K562 (cell line): ENCODE data around the gene CDK9. TPM values are rescaled to one million over a fixed set of nuclear protein-coding genes. Genes with fewer than 3 reads are reported as not detected.

ENCODE experiments used
- COPS2 ChIP-seq: fragments of 450-650 bp; conservative IDR thresholded peaks from 2 replicates; pipeline ENCODE4 v1.6.1; 2016; ENCODE audit warnings: mild to moderate bottlenecking, moderate library complexity
- CREM ChIP-seq: IDR thresholded peaks from 2 replicates; pipeline ENCODE4 v1.6.1; 2014; ENCODE audit warnings: antibody characterized with exemption, low read depth
- EP400 ChIP-seq: fragments of 450-650 bp; IDR thresholded peaks from 2 replicates; pipeline ENCODE4 v1.6.1; 2017; ENCODE audit warnings: antibody characterized with exemption, mild to moderate bottlenecking, moderate library complexity
- GABPA ChIP-seq: fragments of 200-800 bp; sonication (Bioruptor generic); conservative IDR thresholded peaks from 2 replicates; pipeline ENCODE4 v1.6.1; 2016; ENCODE audit warnings: low read depth, missing genetic modification characterization, missing compliant biosample characterization
- IFI16 ChIP-seq: fragments of 250-450 bp; sonication (Bioruptor Pico); IDR thresholded peaks from 2 replicates; pipeline ENCODE4 v2.1.2; 2022; ENCODE audit warnings: mild to moderate bottlenecking, inconsistent platforms
- KLF6 ChIP-seq: fragments of 250-450 bp; sonication (Bioruptor Pico); IDR thresholded peaks from 2 replicates; pipeline ENCODE4 v1.4.0; 2020; ENCODE audit warnings: mild to moderate bottlenecking, moderate library complexity, borderline replicate concordance
- MYC ChIP-seq, 2 experiments: fragments of 250-450 bp in 1 of 2; sonication (Bioruptor Pico) in 1 of 2; IDR thresholded peaks; 2 replicates each; pipeline versions ENCODE4 v1.5.1 to v1.6.1; 2012 to 2021; ENCODE audit warnings: low read depth in 2 of 2, borderline replicate concordance in 1 of 2, improper control_type of control experiment in 1 of 2, low read length in 1 of 2, mild to moderate bottlenecking in 1 of 2, moderate library complexity in 1 of 2
- NFRKB ChIP-seq: fragments of 450-650 bp; IDR thresholded peaks from 2 replicates; pipeline ENCODE4 v1.6.1; 2016; ENCODE audit warnings: low read depth
- NFXL1 ChIP-seq: fragments of 450-650 bp; formaldehyde crosslinking; IDR thresholded peaks from 2 replicates; pipeline ENCODE4 v1.4.0; 2021; ENCODE audit warnings: mild to moderate bottlenecking
- POLR2G ChIP-seq: fragments of 200-400 bp; formaldehyde crosslinking; IDR thresholded peaks from 2 replicates; pipeline ENCODE4 v1.6.1; 2017; ENCODE audit warnings: low read depth, mild to moderate bottlenecking, antibody characterized with exemption, low read length, moderate library complexity
- RBM39 ChIP-seq: fragments of 200-400 bp; formaldehyde crosslinking; optimal IDR thresholded peaks from 2 replicates; pipeline ENCODE3; 2018; ENCODE audit warnings: low read depth, low read length
- RFX1 ChIP-seq: fragments of 450-650 bp; IDR thresholded peaks from 2 replicates; pipeline ENCODE4 v1.6.1; 2016; ENCODE audit warnings: mild to moderate bottlenecking, moderate library complexity
- SRSF1 ChIP-seq: fragments of 200-400 bp; formaldehyde crosslinking; IDR thresholded peaks from 2 replicates; pipeline ENCODE4 v1.6.1; 2017; ENCODE audit warnings: mild to moderate bottlenecking, low read depth, low read length, moderate library complexity
- STAG1 ChIP-seq: sonication (generic); formaldehyde crosslinking; IDR thresholded peaks from 2 replicates; pipeline ENCODE4 v1.5.0; 2020; ENCODE audit warnings: missing genetic modification reagents, borderline replicate concordance
- TEAD4 ChIP-seq, 2 experiments: sonication (generic) in 1 of 2; formaldehyde crosslinking in 1 of 2; IDR thresholded peaks; 2 replicates each; pipeline versions ENCODE4 v1.6.1 to v1.8.0; 2012 to 2022; ENCODE audit warnings: borderline replicate concordance in 1 of 2, inconsistent platforms in 1 of 2, low read length in 1 of 2, mild to moderate bottlenecking in 1 of 2, missing genetic modification reagents in 1 of 2
- TGIF2 ChIP-seq: sonication (generic); formaldehyde crosslinking; IDR thresholded peaks from 2 replicates; pipeline ENCODE4 v1.8.1; 2022; ENCODE audit warnings: mild to moderate bottlenecking, missing genetic modification reagents, moderate library complexity
- TRIM28 ChIP-seq: fragments of 450-650 bp; IDR thresholded peaks from 2 replicates; pipeline ENCODE4 v1.6.1; 2017
- WHSC1 ChIP-seq: IDR thresholded peaks from one replicate; pipeline ENCODE4 v1.6.1; 2012; ENCODE audit warnings: low read length, control low read depth, inconsistent platforms
- ZBTB17 ChIP-seq: fragments of 450-650 bp; formaldehyde crosslinking; IDR thresholded peaks from 2 replicates; pipeline ENCODE4 v1.4.0; 2020; ENCODE audit warnings: mild to moderate bottlenecking
- ZC3H4 ChIP-seq: sonication (generic); formaldehyde crosslinking; IDR thresholded peaks from 2 replicates; pipeline ENCODE4 v1.9.0; 2021; ENCODE audit warnings: missing genetic modification reagents, borderline replicate concordance
- ZC3H8 ChIP-seq: fragments of 450-650 bp; IDR thresholded peaks from 2 replicates; pipeline ENCODE4 v1.6.1; 2017
- ZNF197 ChIP-seq: fragments of 200-800 bp; sonication (Bioruptor generic); IDR thresholded peaks from 2 replicates; pipeline ENCODE4 v1.6.1; 2016; ENCODE audit warnings: low read depth, missing genetic modification characterization, missing compliant biosample characterization
- ZNF212 ChIP-seq: fragments of 450-650 bp; formaldehyde crosslinking; IDR thresholded peaks from 2 replicates; pipeline ENCODE4 v1.4.0; 2020; ENCODE audit warnings: mild to moderate bottlenecking
- ZNF699 ChIP-seq: fragments of 250-450 bp; sonication (Bioruptor Pico); IDR thresholded peaks from 2 replicates; pipeline ENCODE4 v1.8.0; 2021; ENCODE audit warnings: mild to moderate bottlenecking, moderate library complexity; ENCODE audit not compliant: insufficient replicate concordance
- polyA plus RNA-seq, 8 experiments: library from polyadenylated mRNA; depleted of rRNA in 4 of 8; stranded (reverse) in 5 of 8; unstranded in 3 of 8; fragments of >200 nt; fragmentation: Nextera tagmentation in 2 of 8; fragmentation: Illumina TruSeq in 1 of 8; extraction: Ambion mirVana in 2 of 8; extraction: Trizol in 1 of 8; gene quantifications; 2 replicates each; pipeline versions ENCODE4 v1.2.1 to v1.2.3, GENCODE V29; 2011 to 2014; ENCODE audit warnings: inconsistent platforms in 1 of 8, missing spikeins in 1 of 8
- total RNA-seq, 7 experiments: library from RNA; depleted of rRNA in 6 of 7; stranded (reverse); fragments of >200 nt in 6 of 7; fragmentation: Illumina TruSeq in 2 of 7; extraction: Trizol in 2 of 7; gene quantifications; 2 replicates each; pipeline versions ENCODE4 v1.2.1 to v1.2.3, GENCODE V29; 2011 to 2021; ENCODE audit warnings: low replicate concordance in 1 of 7
- TF ChIP-seq, protein P1 (sequence below), 2 experiments: fragments of 250-450 bp in 1 of 2; fragments of 450-650 bp in 1 of 2; sonication (Bioruptor Pico) in 1 of 2; IDR thresholded peaks; 2 replicates each; pipeline versions ENCODE4 v1.6.1 to v1.8.0; 2016 to 2021; ENCODE audit warnings: mild to moderate bottlenecking in 2 of 2, moderate library complexity in 2 of 2, missing compliant biosample characterization in 1 of 2, missing genetic modification characterization in 1 of 2
- TF ChIP-seq, protein P2 (sequence below): fragments of 250-450 bp; sonication (Bioruptor Pico); IDR thresholded peaks from 2 replicates; pipeline ENCODE4 v1.4.0; 2020; ENCODE audit warnings: mild to moderate bottlenecking
- TF ChIP-seq, protein P3 (sequence below): fragments of 250-450 bp; sonication (Bioruptor Pico); IDR thresholded peaks from 2 replicates; pipeline ENCODE4 v1.8.0; 2021; ENCODE audit warnings: borderline replicate concordance, mild to moderate bottlenecking, moderate library complexity; ENCODE audit not compliant: poor library complexity, severe bottlenecking

CDK9 gene
- total and polyA plus RNA-seq, 9 of the 15 experiments (the other 6 are each of a cell fraction or from before 2014, with no cell fraction given): 4.2 to 78.6 (median 33.0) TPM

DNA sequence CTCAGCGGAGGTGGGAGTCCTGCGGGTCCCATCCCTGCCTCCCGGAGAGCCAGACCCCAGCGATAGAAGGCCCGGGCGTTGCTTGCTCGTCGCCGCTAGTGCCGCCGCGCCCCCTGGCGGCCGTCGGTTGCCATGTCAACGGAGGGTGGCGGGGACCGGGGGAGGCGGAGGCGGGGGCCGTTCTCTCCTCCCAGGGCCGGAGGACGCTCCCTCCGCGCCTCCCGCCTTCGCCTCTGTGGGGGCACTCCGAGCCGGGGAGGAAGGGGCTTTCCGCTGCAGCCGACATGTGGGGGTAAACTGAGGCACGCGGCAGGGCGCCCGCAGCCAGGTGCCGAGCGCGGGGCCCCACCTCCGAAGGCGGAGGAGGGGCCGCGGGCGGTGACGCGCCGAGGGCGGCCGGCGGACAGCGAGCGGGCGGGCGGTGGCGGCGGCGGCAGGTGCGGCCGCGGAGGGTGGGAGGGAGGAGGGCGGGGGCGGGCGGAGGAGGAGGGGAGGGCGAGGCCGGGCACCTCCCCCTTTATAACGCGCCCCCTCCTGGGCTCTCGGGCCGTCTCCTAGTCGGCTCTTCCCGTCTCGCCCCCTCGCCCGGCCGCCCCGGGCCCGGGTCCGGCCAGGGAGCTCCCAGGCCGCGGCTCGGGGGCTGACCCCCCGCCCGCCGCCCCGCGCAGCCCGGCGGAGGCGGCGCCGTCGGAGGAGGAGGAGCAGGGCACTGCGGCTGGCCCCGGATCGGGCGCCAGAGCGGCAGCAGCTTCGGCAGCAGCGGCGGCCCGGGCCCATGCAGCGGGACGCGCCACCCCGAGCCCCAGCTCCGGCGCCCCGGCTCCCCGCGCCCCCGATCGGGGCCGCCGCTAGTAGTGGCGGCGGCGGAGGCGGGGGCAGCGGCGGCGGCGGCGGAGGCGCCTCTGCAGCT, 556 bp upstream of the CDK9 start (continued):
- TF ChIP-seq TGIF2: no peak
- no peak for TF ChIP-seq IFI16 (CRISPR knock-in tag)
- TF ChIP-seq STAG1 (CRISPR knock-in tag): no peak; the same call in 1 of the 2 replicates
- TF ChIP-seq ZNF699: no peak
- TF ChIP-seq RFX1: peak; percentile 89
- TF ChIP-seq WHSC1: no peak
- no peak for TF ChIP-seq MYC (IDR thresholded peaks at IDR 0.05; ENCODE audit: low read depth, low read length)
- no peak for TF ChIP-seq MYC (CRISPR knock-in tag; IDR thresholded peaks at IDR 0.05; ENCODE audit: borderline replicate concordance, low read depth)
- no peak for TF ChIP-seq NFXL1 (CRISPR knock-in tag)
- peak; percentile 65 for TF ChIP-seq POLR2G
- no peak; the same call in 1 of the 2 replicates for TF ChIP-seq EP400
- no peak for TF ChIP-seq ZC3H8
- TF ChIP-seq KLF6 (CRISPR knock-in tag): no peak
- no peak for TF ChIP-seq RBM39
- TF ChIP-seq ZC3H4: no peak
- no peak for TF ChIP-seq COPS2
- no peak for TF ChIP-seq GABPA
- TF ChIP-seq TRIM28: no peak
- peak; percentile 53; the same call in 1 of the 2 replicates for TF ChIP-seq CREM
- TF ChIP-seq, protein P1, sequence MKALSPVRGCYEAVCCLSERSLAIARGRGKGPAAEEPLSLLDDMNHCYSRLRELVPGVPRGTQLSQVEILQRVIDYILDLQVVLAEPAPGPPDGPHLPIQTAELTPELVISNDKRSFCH (CRISPR knock-in tag; IDR thresholded peaks at IDR 0.05): no peak
- TF ChIP-seq, protein P1 (tag; IDR thresholded peaks at IDR 0.05): no peak
- no peak for TF ChIP-seq ZBTB17 (CRISPR knock-in tag)
- TF ChIP-seq, protein P2, sequence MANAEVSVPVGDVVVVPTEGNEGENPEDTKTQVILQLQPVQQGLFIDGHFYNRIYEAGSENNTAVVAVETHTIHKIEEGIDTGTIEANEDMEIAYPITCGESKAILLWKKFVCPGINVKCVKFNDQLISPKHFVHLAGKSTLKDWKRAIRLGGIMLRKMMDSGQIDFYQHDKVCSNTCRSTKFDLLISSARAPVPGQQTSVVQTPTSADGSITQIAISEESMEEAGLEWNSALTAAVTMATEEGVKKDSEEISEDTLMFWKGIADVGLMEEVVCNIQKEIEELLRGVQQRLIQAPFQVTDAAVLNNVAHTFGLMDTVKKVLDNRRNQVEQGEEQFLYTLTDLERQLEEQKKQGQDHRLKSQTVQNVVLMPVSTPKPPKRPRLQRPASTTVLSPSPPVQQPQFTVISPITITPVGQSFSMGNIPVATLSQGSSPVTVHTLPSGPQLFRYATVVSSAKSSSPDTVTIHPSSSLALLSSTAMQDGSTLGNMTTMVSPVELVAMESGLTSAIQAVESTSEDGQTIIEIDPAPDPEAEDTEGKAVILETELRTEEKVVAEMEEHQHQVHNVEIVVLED: no peak
- no peak for TF ChIP-seq ZNF197 (CRISPR knock-in tag)
- no peak for TF ChIP-seq NFRKB
- TF ChIP-seq SRSF1: no peak
- no peak for TF ChIP-seq ZNF212 (CRISPR knock-in tag)
- TF ChIP-seq, protein P3, sequence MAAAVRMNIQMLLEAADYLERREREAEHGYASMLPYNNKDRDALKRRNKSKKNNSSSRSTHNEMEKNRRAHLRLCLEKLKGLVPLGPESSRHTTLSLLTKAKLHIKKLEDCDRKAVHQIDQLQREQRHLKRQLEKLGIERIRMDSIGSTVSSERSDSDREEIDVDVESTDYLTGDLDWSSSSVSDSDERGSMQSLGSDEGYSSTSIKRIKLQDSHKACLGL: no peak
- TF ChIP-seq TEAD4 (IDR thresholded peaks at IDR 0.05; ENCODE audit: low read length): no peak
- no peak for TF ChIP-seq TEAD4 (CRISPR knock-in tag; IDR thresholded peaks at IDR 0.05; ENCODE audit: borderline replicate concordance)
